Measurements from ENCODE around the gene HOXA10. TPM values are rescaled to one million over a fixed set of nuclear protein-coding genes. Genes with fewer than 3 reads are reported as not detected.

HOXA10 gene
- total and polyA plus RNA-seq, 2 donors (not counting 1 experiment from before 2014, with no cell fraction given) = 0.17 to 1.00 TPM

- Histone ChIP-seq H3K4me3 (replicated peaks in 1 of 4; ENCODE audit: control extremely low read depth in 1 of 4, insufficient read depth in 1 of 4, low read depth in 3 of 4, low read length in 4 of 4) (no peak overlapping the region), H4K20me1 (ENCODE audit: control insufficient read depth, extremely low read depth, insufficient read depth, low read length) (no peaks in the 10 kb centered on the region), H3K9me3 (ENCODE audit: control insufficient read depth, insufficient read depth, low read depth, low read length) (no peaks in the 10 kb centered on the region), H3K27me3 (ENCODE audit: control insufficient read depth, insufficient read depth, low read length) (peaks cover 84% of the 10 kb centered on the region), H3K9ac (ENCODE audit: insufficient read depth, low read length) (no peak overlapping the region), H3K4me2 (ENCODE audit: extremely low read depth, insufficient read depth, low read length) (no peak overlapping the region), H3K36me3 (ENCODE audit: control insufficient read depth, insufficient read depth, low read length) (no peaks in the 10 kb centered on the region), H3K4me1 (ENCODE audit: control insufficient read depth, extremely low read depth, insufficient read depth, low read length) (no peaks in the 10 kb centered on the region), H3K27ac (ENCODE audit: insufficient read depth, low read length) (no peak overlapping the region), H3K79me2 (ENCODE audit: control insufficient read depth, insufficient read depth, low read length) (no peaks in the 10 kb centered on the region), H2AFZ (ENCODE audit: low read length) (no peak overlapping the region)
- DNase-seq (ENCODE audit: low read depth in 2 of 2) = no peak
- TF ChIP-seq EZH2 (IDR thresholded peaks at IDR 0.05; ENCODE audit: low read length, missing control alignments) (peak; percentile 31), CTCF (conservative IDR thresholded peaks at IDR 0.05 in 1 of 2, IDR thresholded peaks at IDR 0.05 in 1 of 2; ENCODE audit: low read depth in 1 of 2, low read length in 2 of 2) (no peak)
Observed at GRCh38 chr7:27212497-27213432, 38.6 kb upstream of the HOXA10 start.

- Histone ChIP-seq H3K9me3 (ENCODE audit: control insufficient read depth, insufficient read depth, low read depth, low read length) (no peaks in the 10 kb centered on the region), H3K9ac (ENCODE audit: insufficient read depth, low read length) (no peak overlapping the region), H3K79me2 (ENCODE audit: control insufficient read depth, insufficient read depth, low read length) (no peaks in the 10 kb centered on the region), H4K20me1 (ENCODE audit: control insufficient read depth, extremely low read depth, insufficient read depth, low read length) (no peaks in the 10 kb centered on the region), H3K27me3 (ENCODE audit: control insufficient read depth, insufficient read depth, low read length) (peaks cover 81% of the 10 kb centered on the region), H2AFZ (ENCODE audit: low read length) (no peak overlapping the region), H3K27ac (ENCODE audit: insufficient read depth, low read length) (no peak overlapping the region), H3K4me2 (ENCODE audit: extremely low read depth, insufficient read depth, low read length) (no peak overlapping the region), H3K4me3 (replicated peaks in 1 of 4; ENCODE audit: control extremely low read depth in 1 of 4, insufficient read depth in 1 of 4, low read depth in 3 of 4, low read length in 4 of 4) (no peak overlapping the region), H3K36me3 (ENCODE audit: control insufficient read depth, insufficient read depth, low read length) (no peaks in the 10 kb centered on the region), H3K4me1 (ENCODE audit: control insufficient read depth, extremely low read depth, insufficient read depth, low read length) (no peaks in the 10 kb centered on the region)
- TF ChIP-seq CTCF (conservative IDR thresholded peaks at IDR 0.05 in 1 of 2, IDR thresholded peaks at IDR 0.05 in 1 of 2; ENCODE audit: low read depth in 1 of 2, low read length in 2 of 2) (no peak), EZH2 (IDR thresholded peaks at IDR 0.05; ENCODE audit: low read length, missing control alignments) (peak; percentile 0)
- no peak for DNase-seq (ENCODE audit: low read depth in 2 of 2)
Observed at GRCh38 chr7:27211764-27212204, 37.7 kb upstream of the HOXA10 start.

GRCh38 chr7:27211084-27211446 is 36.9 kb upstream of the HOXA10 start:
- H3K27ac ChIP-seq (ENCODE audit: insufficient read depth, low read length) = no peak overlapping the region
- no peaks in the 10 kb centered on the region for H4K20me1 ChIP-seq (ENCODE audit: control insufficient read depth, extremely low read depth, insufficient read depth, low read length)
- no peaks in the 10 kb centered on the region for H3K4me1 ChIP-seq (ENCODE audit: control insufficient read depth, extremely low read depth, insufficient read depth, low read length)
- no peak overlapping the region for H3K4me2 ChIP-seq (ENCODE audit: extremely low read depth, insufficient read depth, low read length)
- peaks cover 80% of the 10 kb centered on the region for H3K27me3 ChIP-seq (ENCODE audit: control insufficient read depth, insufficient read depth, low read length)
- no peaks in the 10 kb centered on the region for H3K79me2 ChIP-seq (ENCODE audit: control insufficient read depth, insufficient read depth, low read length)
- no peak for DNase-seq (ENCODE audit: low read depth in 2 of 2)
- H2AFZ ChIP-seq (ENCODE audit: low read length) = no peak overlapping the region
- H3K9ac ChIP-seq (ENCODE audit: insufficient read depth, low read length) = no peak overlapping the region
- no peak overlapping the region for H3K4me3 ChIP-seq (replicated peaks in 1 of 4; ENCODE audit: control extremely low read depth in 1 of 4, insufficient read depth in 1 of 4, low read depth in 3 of 4, low read length in 4 of 4)
- TF ChIP-seq CTCF (conservative IDR thresholded peaks at IDR 0.05 in 1 of 2, IDR thresholded peaks at IDR 0.05 in 1 of 2; ENCODE audit: low read depth in 1 of 2, low read length in 2 of 2) (no peak), EZH2 (IDR thresholded peaks at IDR 0.05; ENCODE audit: low read length, missing control alignments) (peak; percentile 6)
- no peaks in the 10 kb centered on the region for H3K36me3 ChIP-seq (ENCODE audit: control insufficient read depth, insufficient read depth, low read length)
- no peaks in the 10 kb centered on the region for H3K9me3 ChIP-seq (ENCODE audit: control insufficient read depth, insufficient read depth, low read depth, low read length)
